ENCODE data around the gene TTC39C.

- TF ChIP-seq REST (IDR thresholded peaks at IDR 0.05; ENCODE audit: low read depth) (no peak), MAX (IDR thresholded peaks at IDR 0.05) (no peak), EP300 (IDR thresholded peaks at IDR 0.05; ENCODE audit: borderline replicate concordance) (no peak), RAD21 (IDR thresholded peaks at IDR 0.05; ENCODE audit: low read depth) (no peak), USF1 (IDR thresholded peaks at IDR 0.05) (no peak), CREB1 (IDR thresholded peaks at IDR 0.05; ENCODE audit: low read depth) (no peak), TAF1 (IDR thresholded peaks at IDR 0.05; ENCODE audit: low read depth) (no peak), YY1 (IDR thresholded peaks at IDR 0.05; ENCODE audit: low read depth) (no peak), CEBPB (IDR thresholded peaks at IDR 0.05) (no peak), EGR1 (IDR thresholded peaks at IDR 0.05) (no peak), TEAD4 (IDR thresholded peaks at IDR 0.05) (no peak), ZBTB7A (IDR thresholded peaks at IDR 0.05; ENCODE audit: low read depth) (no peak)
These were observed 36.7 kb downstream of the TTC39C start for GRCh38 chr18:24051031-24051947.

Measured in Ishikawa (cell line).